HG02870 (cell line): ENCODE measurements around the gene ZNF519.

ENCODE experiments used
- ATAC-seq: cut with Tn5 transposase; IDR thresholded peaks from one replicate; pipeline ENCODE4 v1.9.1; 2021; ENCODE audit warnings: mild to moderate bottlenecking, moderate library complexity; ENCODE audit not compliant: unreplicated experiment

Gene ZNF519

GRCh38 chr18:14100503-14101286 lies 31.5 kb downstream of the ZNF519 start:
- no peak for ATAC-seq

GRCh38 chr18:14098428-14098827 lies 33.8 kb downstream of the ZNF519 start:
- ATAC-seq = no peak

- ATAC-seq = no peak
Measured at GRCh38 chr18:14097761-14098160, 34.5 kb downstream of the ZNF519 start.

- ATAC-seq = no peak
Measured at GRCh38 chr18:14093307-14093915, 38.8 kb downstream of the ZNF519 start.

- ATAC-seq = no peak
Measured at GRCh38 chr18:14092625-14093306, 39.5 kb downstream of the ZNF519 start.

GRCh38 chr18:14089781-14090180 lies 42.5 kb downstream of the ZNF519 start:
- no peak for ATAC-seq

GRCh38 chr18:14089191-14089590 lies 43.0 kb downstream of the ZNF519 start:
- no peak for ATAC-seq

GRCh38 chr18:14086458-14087231 lies 45.6 kb downstream of the ZNF519 start:
- ATAC-seq = no peak

GRCh38 chr18:14085770-14086457 lies 46.3 kb downstream of the ZNF519 start:
- no peak for ATAC-seq

GRCh38 chr18:14075196-14075595 lies 57.0 kb downstream of the ZNF519 start:
- ATAC-seq = no peak

GRCh38 chr18:14074187-14074586 lies 58.0 kb downstream of the ZNF519 start:
- no peak for ATAC-seq

- ATAC-seq = no peak
Measured at GRCh38 chr18:14053661-14054060, 78.6 kb downstream of the ZNF519 start.
